Measurements from ENCODE around the gene PTPRD. TPM values are rescaled to one million over a fixed set of nuclear protein-coding genes. Genes with fewer than 3 reads are reported as not detected.

The PTPRD gene
- total and polyA plus RNA-seq, 2 of the 4 experiments (the other 2 are of a cell fraction) = 0.07 to 0.18 TPM

GRCh38 chr9:9045072-9045471 is 1567.7 kb downstream of the PTPRD start:
- POLR2A ChIA-PET (ENCODE audit: unreplicated experiment) = no interaction called here
- no peak for TF ChIP-seq SMC3 (IDR thresholded peaks at IDR 0.05; ENCODE audit: low read depth, low read length)
- TF ChIP-seq MAZ (IDR thresholded peaks at IDR 0.05; ENCODE audit: borderline replicate concordance, low read depth, low read length) = no peak
- no peak for TF ChIP-seq USF2 (IDR thresholded peaks at IDR 0.05; ENCODE audit: low read depth, low read length)
- no peak for TF ChIP-seq RCOR1 (IDR thresholded peaks at IDR 0.05; ENCODE audit: insufficient replicate concordance, low read length)
- no peak for TF ChIP-seq MAFK (IDR thresholded peaks at IDR 0.05; ENCODE audit: low read depth, low read length)
- no peak for TF ChIP-seq CTCF (conservative IDR thresholded peaks at IDR 0.05; ENCODE audit: low read depth, low read length)
- no peak for TF ChIP-seq MXI1 (IDR thresholded peaks at IDR 0.05; ENCODE audit: borderline replicate concordance, low read depth, low read length)
- no peak for TF ChIP-seq CEBPB (IDR thresholded peaks at IDR 0.05; ENCODE audit: low read depth, low read length)
- no peak for TF ChIP-seq ELK1 (IDR thresholded peaks at IDR 0.05; ENCODE audit: borderline replicate concordance, low read depth, low read length)
- no peak for TF ChIP-seq RFX5 (IDR thresholded peaks at IDR 0.05; ENCODE audit: low read depth, low read length)
- no peak for TF ChIP-seq RAD21 (IDR thresholded peaks at IDR 0.05; ENCODE audit: low read length)
- no peak for TF ChIP-seq NFE2L2 (IDR thresholded peaks at IDR 0.05; ENCODE audit: low read depth, low read length)
- TF ChIP-seq FOS (IDR thresholded peaks at IDR 0.05; ENCODE audit: low read depth, low read length) = no peak
- TF ChIP-seq CHD1 (IDR thresholded peaks at IDR 0.05; ENCODE audit: low read depth, low read length) = no peak
- TF ChIP-seq BHLHE40 (IDR thresholded peaks at IDR 0.05; ENCODE audit: low read depth, low read length) = no peak
- Histone ChIP-seq H3K4me3 (ENCODE audit: insufficient read depth, low read depth, low read length) (no peak overlapping the region), H4K8ac (ENCODE audit: low read depth in 2 of 2, low read length in 2 of 2) (no peak overlapping the region), H3K79me1 (ENCODE audit: low read depth in 1 of 2, low read length in 2 of 2) (no peaks in the 10 kb centered on the region), H2BK15ac (ENCODE audit: low read depth, low read length) (no peak overlapping the region), H2AK5ac (ENCODE audit: low read depth, low read length) (no peak overlapping the region), H3K56ac (ENCODE audit: extremely low read depth, insufficient read depth, low read length) (no peak overlapping the region), H3K9me1 (ENCODE audit: insufficient read depth, low read length) (no peaks in the 10 kb centered on the region), H3K4me2 (ENCODE audit: low read depth, low read length) (no peak overlapping the region), H3K14ac (replicated peaks; ENCODE audit: low read depth, low read length) (no peak overlapping the region), H4K5ac (ENCODE audit: low read depth, low read length) (no peak overlapping the region), H4K91ac (ENCODE audit: insufficient read depth, low read depth, low read length) (no peak overlapping the region), H3K4me1 (ENCODE audit: control insufficient read depth, insufficient read depth, low read length) (no peaks in the 10 kb centered on the region), H3K9me3 (ENCODE audit: control insufficient read depth, insufficient read depth, low read length) (no peaks in the 10 kb centered on the region), H2BK120ac (ENCODE audit: low read depth, low read length) (no peak overlapping the region), H3K9ac (ENCODE audit: low read depth, low read length) (no peak overlapping the region), H3K18ac (ENCODE audit: low read depth, low read length) (no peak overlapping the region), H2BK5ac (ENCODE audit: low read depth, low read length, poor library complexity, severe bottlenecking) (no peak overlapping the region), H2AK9ac (replicated peaks; ENCODE audit: low read depth, low read length, poor library complexity) (no peak overlapping the region), H2AFZ (replicated peaks; ENCODE audit: low read length, poor library complexity) (no peak overlapping the region), H3K27me3 (ENCODE audit: control insufficient read depth, insufficient read depth, low read length) (no peaks in the 10 kb centered on the region), H3K27ac (ENCODE audit: insufficient read depth, low read length) (no peak overlapping the region), H4K20me1 (ENCODE audit: insufficient read depth, low read length) (no peaks in the 10 kb centered on the region), H3K4ac (ENCODE audit: low read depth, low read length) (no peak overlapping the region), H3K36me3 (ENCODE audit: control insufficient read depth, insufficient read depth, low read length) (no peaks in the 10 kb centered on the region), H2BK20ac (ENCODE audit: low read depth, low read length) (no peak overlapping the region), H3K23ac (ENCODE audit: low read depth, low read length) (no peak overlapping the region)
- intact Hi-C loops (cut with micrococcal nuclease) (no loop called here), dilution Hi-C loops (cut with HindIII; ENCODE audit: low sequenced_read_pairs, unreplicated experiment) (no loop called here), in situ Hi-C loops (cut with MboI; ENCODE audit: low sequenced_read_pairs) (no loop called here)
- WGBS, 2 experiments (ENCODE audit: extremely low coverage in 2 of 2, insufficient read length in 1 of 2) = no CpG with 5 or more reads among the region's 4 CpGs
- no peak for DNase-seq
- CTCF ChIA-PET = no interaction called here
- no peak for ATAC-seq (ENCODE audit: low read depth)
- no TSS peak for BruUV-seq (replicated peaks)
